ENCODE data around the gene GULP1. TPM values are rescaled to one million over a fixed set of nuclear protein-coding genes. Genes with fewer than 3 reads are reported as not detected.
A peak's percentile ranks its signal among the peaks of the same experiment; 100 is the strongest.

The GULP1 gene
- total RNA-seq, 1 experiment from 2014 or later, result 75.1 TPM

DNA sequence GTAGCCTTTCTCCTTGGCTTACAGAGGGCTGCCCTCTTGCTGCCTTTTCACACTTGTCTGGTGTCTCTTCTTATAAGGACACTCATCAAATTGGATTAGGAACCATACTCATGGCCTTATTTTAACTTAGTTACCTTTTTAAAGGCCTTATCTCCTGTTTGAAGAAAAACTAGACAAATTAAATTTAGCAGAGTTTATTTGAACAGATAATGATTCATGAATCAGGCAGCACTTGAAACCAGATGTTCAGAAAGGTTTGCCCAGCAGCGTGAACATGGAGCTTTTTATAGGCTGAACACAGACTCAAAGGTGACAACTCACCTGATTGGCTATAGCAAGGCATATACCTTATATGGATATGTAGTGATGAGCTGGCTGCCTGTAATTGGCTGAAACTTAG, 238.0 kb downstream of the GULP1 start:
- peaks cover 25% of the 10 kb centered on the region for H3K36me3 Mint-ChIP-seq
- H3K4me3 Mint-ChIP-seq, result no peak overlapping the region
- ATAC-seq (no peak), DNase-seq (ENCODE audit: low spot score) (no peak)
- TF ChIP-seq, protein P1, sequence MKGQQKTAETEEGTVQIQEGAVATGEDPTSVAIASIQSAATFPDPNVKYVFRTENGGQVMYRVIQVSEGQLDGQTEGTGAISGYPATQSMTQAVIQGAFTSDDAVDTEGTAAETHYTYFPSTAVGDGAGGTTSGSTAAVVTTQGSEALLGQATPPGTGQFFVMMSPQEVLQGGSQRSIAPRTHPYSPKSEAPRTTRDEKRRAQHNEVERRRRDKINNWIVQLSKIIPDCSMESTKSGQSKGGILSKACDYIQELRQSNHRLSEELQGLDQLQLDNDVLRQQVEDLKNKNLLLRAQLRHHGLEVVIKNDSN (CRISPR knock-in tag; IDR thresholded peaks at IDR 0.05), result no peak
- TF ChIP-seq CREM (CRISPR knock-in tag; IDR thresholded peaks at IDR 0.05), result no peak
- TF ChIP-seq, protein P2, sequence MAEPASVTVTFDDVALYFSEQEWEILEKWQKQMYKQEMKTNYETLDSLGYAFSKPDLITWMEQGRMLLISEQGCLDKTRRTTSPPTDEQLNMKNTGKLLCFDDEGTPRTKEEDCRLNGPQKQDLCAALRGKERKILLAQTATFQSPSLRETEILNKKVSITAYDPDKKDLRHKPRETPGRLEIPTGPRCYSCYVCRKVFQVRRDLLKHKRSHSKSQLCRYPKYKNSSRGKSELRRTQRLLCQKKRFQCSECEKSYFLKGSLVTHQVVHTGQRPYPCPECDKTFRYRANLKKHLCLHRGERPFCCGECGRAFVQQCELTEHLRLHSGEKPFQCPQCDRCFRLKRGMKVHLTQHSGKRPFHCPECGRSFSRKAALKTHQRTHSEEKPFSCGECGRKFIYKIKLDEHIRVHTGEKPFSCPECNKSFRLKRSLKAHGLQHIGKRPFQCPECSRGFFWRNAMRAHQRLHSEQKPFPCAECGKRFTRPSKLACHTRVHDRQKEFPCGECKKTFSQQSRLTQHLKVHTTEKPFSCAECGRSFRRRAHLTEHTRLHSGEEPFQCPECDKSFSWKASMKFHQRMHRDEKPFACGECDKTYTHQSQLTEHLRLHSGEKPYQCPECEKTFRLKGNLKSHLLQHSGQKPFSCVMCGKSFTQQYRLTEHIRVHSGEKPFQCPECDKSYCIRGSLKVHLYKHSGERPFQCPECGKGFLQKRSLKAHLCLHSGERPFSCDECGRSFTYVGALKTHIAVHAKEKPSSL (CRISPR knock-in tag; conservative IDR thresholded peaks at IDR 0.05), result no peak
- no peak for TF ChIP-seq ATF1 (CRISPR knock-in tag; IDR thresholded peaks at IDR 0.05)
- TF ChIP-seq CBFB (CRISPR knock-in tag; IDR thresholded peaks at IDR 0.05; ENCODE audit: low read depth), result no peak
- TF ChIP-seq ZNF671 (CRISPR knock-in tag; IDR thresholded peaks at IDR 0.05), result no peak
- TF ChIP-seq, protein P3, sequence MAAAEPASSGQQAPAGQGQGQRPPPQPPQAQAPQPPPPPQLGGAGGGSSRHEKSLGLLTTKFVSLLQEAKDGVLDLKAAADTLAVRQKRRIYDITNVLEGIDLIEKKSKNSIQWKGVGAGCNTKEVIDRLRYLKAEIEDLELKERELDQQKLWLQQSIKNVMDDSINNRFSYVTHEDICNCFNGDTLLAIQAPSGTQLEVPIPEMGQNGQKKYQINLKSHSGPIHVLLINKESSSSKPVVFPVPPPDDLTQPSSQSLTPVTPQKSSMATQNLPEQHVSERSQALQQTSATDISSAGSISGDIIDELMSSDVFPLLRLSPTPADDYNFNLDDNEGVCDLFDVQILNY (CRISPR knock-in tag; IDR thresholded peaks at IDR 0.05), result no peak
- TF ChIP-seq CREB1 (CRISPR knock-in tag; IDR thresholded peaks at IDR 0.05), result no peak
- no peaks in the 10 kb centered on the region for H3K27me3 Mint-ChIP-seq (ENCODE audit: low read depth)
- H3K27ac Mint-ChIP-seq, result no peak overlapping the region
- H3K4me1 Mint-ChIP-seq, result no peaks in the 10 kb centered on the region; the same call in 1 of the 2 replicates
- ChIA-PET POLR2A (no interaction called here), CTCF (no interaction called here)
- peaks cover 10% of the 10 kb centered on the region for H3K9me3 Mint-ChIP-seq

DNA sequence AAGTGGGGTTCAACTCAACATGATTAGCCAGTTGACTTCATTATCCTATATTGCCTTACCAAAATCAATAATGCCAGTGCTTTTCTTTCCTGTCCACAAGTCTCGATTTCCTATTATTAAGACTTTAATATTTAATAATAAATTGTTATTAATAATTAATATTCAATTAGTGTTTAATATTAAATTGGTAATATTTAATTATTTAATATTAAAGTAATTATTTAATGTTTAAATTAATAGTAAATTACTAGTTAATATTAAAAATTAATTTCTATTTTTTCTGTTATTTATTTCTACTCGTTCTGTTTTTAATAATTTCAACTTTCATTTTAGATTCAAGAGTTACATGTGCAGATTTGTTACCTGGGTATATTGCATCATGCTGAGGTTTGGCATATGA, 243.2 kb downstream of the GULP1 start:
- TF ChIP-seq, protein P4, sequence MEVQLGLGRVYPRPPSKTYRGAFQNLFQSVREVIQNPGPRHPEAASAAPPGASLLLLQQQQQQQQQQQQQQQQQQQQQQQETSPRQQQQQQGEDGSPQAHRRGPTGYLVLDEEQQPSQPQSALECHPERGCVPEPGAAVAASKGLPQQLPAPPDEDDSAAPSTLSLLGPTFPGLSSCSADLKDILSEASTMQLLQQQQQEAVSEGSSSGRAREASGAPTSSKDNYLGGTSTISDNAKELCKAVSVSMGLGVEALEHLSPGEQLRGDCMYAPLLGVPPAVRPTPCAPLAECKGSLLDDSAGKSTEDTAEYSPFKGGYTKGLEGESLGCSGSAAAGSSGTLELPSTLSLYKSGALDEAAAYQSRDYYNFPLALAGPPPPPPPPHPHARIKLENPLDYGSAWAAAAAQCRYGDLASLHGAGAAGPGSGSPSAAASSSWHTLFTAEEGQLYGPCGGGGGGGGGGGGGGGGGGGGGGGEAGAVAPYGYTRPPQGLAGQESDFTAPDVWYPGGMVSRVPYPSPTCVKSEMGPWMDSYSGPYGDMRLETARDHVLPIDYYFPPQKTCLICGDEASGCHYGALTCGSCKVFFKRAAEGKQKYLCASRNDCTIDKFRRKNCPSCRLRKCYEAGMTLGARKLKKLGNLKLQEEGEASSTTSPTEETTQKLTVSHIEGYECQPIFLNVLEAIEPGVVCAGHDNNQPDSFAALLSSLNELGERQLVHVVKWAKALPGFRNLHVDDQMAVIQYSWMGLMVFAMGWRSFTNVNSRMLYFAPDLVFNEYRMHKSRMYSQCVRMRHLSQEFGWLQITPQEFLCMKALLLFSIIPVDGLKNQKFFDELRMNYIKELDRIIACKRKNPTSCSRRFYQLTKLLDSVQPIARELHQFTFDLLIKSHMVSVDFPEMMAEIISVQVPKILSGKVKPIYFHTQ (CRISPR knock-in tag; IDR thresholded peaks at IDR 0.05), result no peak
- TF ChIP-seq HMGA2 (CRISPR knock-in tag; IDR thresholded peaks at IDR 0.05), result peak; percentile 100
- TF ChIP-seq, protein P5, sequence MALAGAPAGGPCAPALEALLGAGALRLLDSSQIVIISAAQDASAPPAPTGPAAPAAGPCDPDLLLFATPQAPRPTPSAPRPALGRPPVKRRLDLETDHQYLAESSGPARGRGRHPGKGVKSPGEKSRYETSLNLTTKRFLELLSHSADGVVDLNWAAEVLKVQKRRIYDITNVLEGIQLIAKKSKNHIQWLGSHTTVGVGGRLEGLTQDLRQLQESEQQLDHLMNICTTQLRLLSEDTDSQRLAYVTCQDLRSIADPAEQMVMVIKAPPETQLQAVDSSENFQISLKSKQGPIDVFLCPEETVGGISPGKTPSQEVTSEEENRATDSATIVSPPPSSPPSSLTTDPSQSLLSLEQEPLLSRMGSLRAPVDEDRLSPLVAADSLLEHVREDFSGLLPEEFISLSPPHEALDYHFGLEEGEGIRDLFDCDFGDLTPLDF (CRISPR knock-in tag; IDR thresholded peaks at IDR 0.05), result no peak
- no peak overlapping the region for H3K27ac Mint-ChIP-seq

DNA sequence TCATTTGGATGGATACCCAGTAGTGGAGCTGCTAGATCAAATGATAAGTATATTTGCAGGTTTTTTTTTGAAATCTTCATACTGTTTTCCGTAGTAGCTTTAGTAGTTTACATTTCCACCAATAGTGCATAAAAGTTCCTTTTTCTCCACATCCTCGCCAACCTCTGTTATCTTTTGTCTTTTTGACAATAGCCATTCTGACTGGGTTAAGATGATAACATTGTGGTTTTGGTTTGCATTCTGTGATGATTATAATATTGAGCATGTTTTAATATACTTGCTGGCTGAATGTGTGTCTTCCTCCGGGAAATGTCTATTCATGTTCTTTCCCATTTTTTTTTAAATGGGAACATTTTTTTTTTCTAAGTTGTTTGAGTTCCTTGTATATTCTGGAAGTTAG, 260.0 kb downstream of the GULP1 start:
- no peak for DNase-seq (ENCODE audit: low spot score)
- TF ChIP-seq, protein P6, sequence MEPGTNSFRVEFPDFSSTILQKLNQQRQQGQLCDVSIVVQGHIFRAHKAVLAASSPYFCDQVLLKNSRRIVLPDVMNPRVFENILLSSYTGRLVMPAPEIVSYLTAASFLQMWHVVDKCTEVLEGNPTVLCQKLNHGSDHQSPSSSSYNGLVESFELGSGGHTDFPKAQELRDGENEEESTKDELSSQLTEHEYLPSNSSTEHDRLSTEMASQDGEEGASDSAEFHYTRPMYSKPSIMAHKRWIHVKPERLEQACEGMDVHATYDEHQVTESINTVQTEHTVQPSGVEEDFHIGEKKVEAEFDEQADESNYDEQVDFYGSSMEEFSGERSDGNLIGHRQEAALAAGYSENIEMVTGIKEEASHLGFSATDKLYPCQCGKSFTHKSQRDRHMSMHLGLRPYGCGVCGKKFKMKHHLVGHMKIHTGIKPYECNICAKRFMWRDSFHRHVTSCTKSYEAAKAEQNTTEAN (CRISPR knock-in tag; IDR thresholded peaks at IDR 0.05), result no peak
- TF ChIP-seq PRRX2 (CRISPR knock-in tag; IDR thresholded peaks at IDR 0.05) (no peak), ESRRA (CRISPR knock-in tag; IDR thresholded peaks at IDR 0.05; ENCODE audit: borderline replicate concordance) (no peak), ZNF671 (CRISPR knock-in tag; IDR thresholded peaks at IDR 0.05) (no peak)
- TF ChIP-seq, protein P3 (CRISPR knock-in tag; IDR thresholded peaks at IDR 0.05), result no peak

More for the DNA sequence above, 243.2 kb downstream of the GULP1 start:
- Mint-ChIP-seq H3K9me3 (peaks cover 17% of the 10 kb centered on the region), H3K4me3 (no peak overlapping the region), H3K36me3 (peaks cover 20% of the 10 kb centered on the region), H3K27me3 (ENCODE audit: low read depth) (no peaks in the 10 kb centered on the region), H3K4me1 (peaks cover 8% of the 10 kb centered on the region; the same call in 1 of the 2 replicates)
- DNase-seq (ENCODE audit: low spot score) (no peak), ATAC-seq (no peak)
- ChIA-PET POLR2A (no interaction called here), CTCF (no interaction called here)

More for the DNA sequence above, 260.0 kb downstream of the GULP1 start:
- ChIA-PET POLR2A (no interaction called here), CTCF (no interaction called here)
- Mint-ChIP-seq H3K4me1 (no peaks in the 10 kb centered on the region; the same call in 1 of the 2 replicates), H3K36me3 (peaks cover 12% of the 10 kb centered on the region), H3K4me3 (no peak overlapping the region), H3K9me3 (peaks cover 6% of the 10 kb centered on the region), H3K27ac (no peak overlapping the region), H3K27me3 (ENCODE audit: low read depth) (no peaks in the 10 kb centered on the region)
- no peak for ATAC-seq

All from WTC11 (cell line).